ENCODE measurements around the gene IL17RC. TPM values are rescaled to one million over a fixed set of nuclear protein-coding genes. Genes with fewer than 3 reads are reported as not detected.
"Not testable (repeated sequence)": the region's sequence is repeated elsewhere in the genome, so short reads cannot be mapped to it uniquely, and the experiment has no call there.

Gene IL17RC
- polyA plus RNA-seq, 6 donors from 2014 or later: 3.9 to 9.1 (median 7.6) TPM

DNA sequence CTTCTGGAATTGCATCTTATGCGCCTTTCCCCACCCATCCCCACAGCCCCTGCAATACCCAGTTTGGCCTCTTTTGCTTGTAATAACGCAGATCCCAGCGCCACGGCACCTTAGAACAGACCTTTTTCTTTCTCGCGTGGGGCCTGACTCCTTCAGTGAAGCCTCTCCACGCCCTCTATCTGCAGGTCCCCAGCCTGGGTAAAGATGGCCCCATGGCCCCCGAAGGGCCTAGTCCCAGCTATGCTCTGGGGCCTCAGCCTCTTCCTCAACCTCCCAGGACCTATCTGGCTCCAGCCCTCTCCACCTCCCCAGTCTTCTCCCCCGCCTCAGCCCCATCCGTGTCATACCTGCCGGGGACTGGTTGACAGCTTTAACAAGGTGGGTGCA is 17.3 kb downstream of the IL17RC start:
- Mint-ChIP-seq H3K9me3 (no peaks in the 10 kb centered on the region), H3K36me3 (peaks cover 4 to 9% of the 10 kb centered on the region in 2 donors), H3K27me3 (no peaks in the 10 kb centered on the region), H3K27ac (peak overlapping the region; percentile 99 to 100 (median 99)), H3K4me1 (peaks cover 30 to 57% (median 41%) of the 10 kb centered on the region in 3 donors), H3K4me3 (peak overlapping the region; percentile 94 to 100 (median 99))
- ATAC-seq (ENCODE audit: low read depth in 2 of 2) (peak; percentile 5 to 7), DNase-seq (no peak)

DNA sequence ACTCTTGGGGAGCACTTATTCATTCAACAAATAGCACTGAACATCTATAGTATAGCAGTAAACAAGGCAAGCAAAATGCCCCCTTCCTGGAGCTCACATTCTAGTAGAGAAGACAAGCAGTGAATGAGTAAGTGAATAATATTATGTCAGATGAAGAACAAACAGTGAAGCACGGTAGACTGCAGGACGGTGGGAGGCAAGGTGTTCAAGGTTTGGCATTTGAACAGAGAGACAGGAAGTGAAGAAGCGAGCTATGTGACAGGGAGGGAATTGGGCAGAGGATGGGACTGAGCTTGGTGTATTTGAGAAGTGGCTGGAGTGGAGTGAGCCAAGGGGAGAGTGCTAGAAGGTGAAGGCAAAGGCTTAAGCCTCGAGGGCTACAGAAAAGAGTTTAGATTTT is 18.1 kb downstream of the IL17RC start:
- H3K27ac Mint-ChIP-seq: peak overlapping the region in 5 of 6 donors; percentile 62 to 100 (median 67)
- no peak for DNase-seq
- no peak for ATAC-seq (ENCODE audit: low read depth in 2 of 2)
- no peaks in the 10 kb centered on the region for H3K9me3 Mint-ChIP-seq
- peaks cover 30 to 57% (median 41%) of the 10 kb centered on the region in 3 donors for H3K4me1 Mint-ChIP-seq
- H3K36me3 Mint-ChIP-seq: peaks cover 4 to 9% of the 10 kb centered on the region in 2 donors
- no peaks in the 10 kb centered on the region for H3K27me3 Mint-ChIP-seq
- H3K4me3 Mint-ChIP-seq: peak overlapping the region; percentile 94 to 100 (median 99)

DNA sequence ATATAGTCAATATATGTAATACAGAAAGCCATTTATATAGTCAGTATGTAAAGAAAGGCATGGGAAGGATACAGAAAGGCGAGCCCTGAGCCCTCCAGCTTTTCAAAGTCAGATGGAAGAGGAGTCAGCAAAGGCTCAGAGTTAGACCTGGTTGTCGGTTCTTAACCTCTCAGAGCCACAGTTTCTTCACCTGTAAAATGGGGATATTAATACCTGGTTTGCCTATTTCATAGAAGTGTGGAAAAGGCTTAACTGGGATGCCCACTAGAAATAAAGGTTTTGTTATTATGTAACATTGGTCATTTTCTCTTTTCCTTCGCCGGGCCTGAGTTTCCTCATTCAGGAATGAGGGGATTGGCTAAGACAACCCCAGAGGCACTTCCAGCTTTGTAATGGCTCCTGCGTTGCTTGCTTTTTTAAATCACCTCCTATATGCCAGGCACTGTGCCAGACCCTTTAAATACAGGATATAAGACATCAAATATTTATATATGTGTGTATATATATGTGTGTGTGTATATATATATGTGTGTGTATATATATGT is 19.1 kb downstream of the IL17RC start:
- no peaks in the 10 kb centered on the region for H3K9me3 Mint-ChIP-seq
- ATAC-seq (ENCODE audit: low read depth in 2 of 2) (no peak), DNase-seq (no peak)
- H3K4me1 Mint-ChIP-seq: peaks cover 30 to 50% (median 37%) of the 10 kb centered on the region in 3 donors
- no peaks in the 10 kb centered on the region for H3K27me3 Mint-ChIP-seq
- H3K27ac Mint-ChIP-seq: no peak overlapping the region
- H3K4me3 Mint-ChIP-seq: peak overlapping the region in 1 of 8 donors; percentile 96
- H3K36me3 Mint-ChIP-seq: peaks cover 4 to 9% of the 10 kb centered on the region in 2 donors

GRCh38 chr3:9937486-9938238 is 20.8 kb downstream of the IL17RC start:
- Mint-ChIP-seq H3K36me3 (peaks cover 4 to 9% of the 10 kb centered on the region in 2 donors), H3K4me3 (no peak overlapping the region), H3K4me1 (peaks cover 25 to 40% (median 27%) of the 10 kb centered on the region in 3 donors), H3K27me3 (no peaks in the 10 kb centered on the region), H3K9me3 (no peaks in the 10 kb centered on the region), H3K27ac (peak overlapping the region in 1 of 6 donors; percentile 28)
- ATAC-seq (ENCODE audit: low read depth in 2 of 2) (no peak), DNase-seq (no peak)

DNA sequence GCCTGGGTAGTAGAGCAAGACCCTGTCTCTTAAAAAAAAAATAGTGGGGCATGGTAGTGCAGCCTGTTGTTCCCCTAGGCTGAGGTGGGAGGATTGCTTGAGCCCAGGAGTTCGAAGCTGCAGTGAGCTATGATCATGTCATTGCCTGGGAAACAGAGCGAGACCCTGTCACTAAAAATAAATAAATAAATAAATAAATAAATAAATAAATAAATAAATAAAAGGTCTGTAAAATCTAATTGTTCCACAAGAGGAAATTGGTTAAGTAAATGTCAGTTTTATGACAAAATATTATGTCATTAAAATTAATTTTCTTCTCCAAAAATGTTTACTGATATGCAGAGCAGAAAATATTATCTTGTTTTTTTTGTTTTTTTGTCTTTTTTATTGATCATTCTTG is 22.1 kb downstream of the IL17RC start:
- H3K27ac Mint-ChIP-seq: no peak overlapping the region
- H3K4me1 Mint-ChIP-seq: peaks cover 18 to 30% (median 22%) of the 10 kb centered on the region in 3 donors
- H3K27me3 Mint-ChIP-seq: no peaks in the 10 kb centered on the region
- ATAC-seq (ENCODE audit: low read depth in 2 of 2) (no peak), DNase-seq (no peak)
- H3K4me3 Mint-ChIP-seq: no peak overlapping the region
- peaks cover 4 to 9% of the 10 kb centered on the region in 2 donors for H3K36me3 Mint-ChIP-seq
- H3K9me3 Mint-ChIP-seq: no peaks in the 10 kb centered on the region

DNA sequence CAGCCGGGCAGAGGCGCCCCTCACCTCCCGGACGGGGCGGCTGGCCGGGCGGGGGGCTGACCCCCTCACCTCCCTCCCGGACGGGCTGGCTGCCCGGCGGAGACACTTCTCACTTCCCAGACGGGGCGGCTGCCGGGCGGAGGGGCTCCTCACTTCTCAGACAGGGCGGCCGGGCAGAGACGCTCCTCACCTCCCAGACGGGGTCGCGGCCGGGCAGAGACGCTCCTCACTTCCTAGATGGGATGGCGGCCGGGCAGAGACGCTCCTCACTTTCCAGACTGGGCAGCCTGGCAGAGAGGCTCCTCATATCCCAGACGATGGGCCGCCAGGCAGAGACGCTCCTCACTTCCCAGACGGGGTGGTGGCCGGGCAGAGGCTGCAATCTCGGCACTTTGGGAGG is 23.0 kb downstream of the IL17RC start:
- not testable (repeated sequence) for H3K36me3 Mint-ChIP-seq; ATAC-seq (ENCODE audit: low read depth in 2 of 2); DNase-seq; H3K4me3 Mint-ChIP-seq; H3K27ac Mint-ChIP-seq; H3K9me3 Mint-ChIP-seq; H3K27me3 Mint-ChIP-seq
- peaks cover 10 to 20% (median 12%) of the 10 kb centered on the region in 3 donors for H3K4me1 Mint-ChIP-seq

DNA sequence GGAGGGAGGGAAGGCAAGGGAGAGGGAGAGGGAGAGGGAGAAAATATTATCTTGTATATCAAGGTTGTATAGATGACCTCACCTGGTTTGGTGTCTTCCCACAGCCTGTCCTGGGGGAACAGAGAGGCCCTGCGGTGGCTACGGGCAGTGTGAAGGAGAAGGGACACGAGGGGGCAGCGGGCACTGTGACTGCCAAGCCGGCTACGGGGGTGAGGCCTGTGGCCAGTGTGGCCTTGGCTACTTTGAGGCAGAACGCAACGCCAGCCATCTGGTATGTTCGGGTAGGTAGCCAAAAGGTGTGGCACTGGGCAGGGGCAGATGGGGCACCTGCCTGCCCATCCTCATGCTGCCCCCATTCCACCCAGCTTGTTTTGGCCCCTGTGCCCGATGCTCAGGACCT is 23.8 kb downstream of the IL17RC start:
- Mint-ChIP-seq H3K36me3 (peaks cover 0 to 4% of the 10 kb centered on the region in 2 donors), H3K9me3 (no peaks in the 10 kb centered on the region), H3K27ac (peak overlapping the region in 1 of 6 donors; percentile 65), H3K27me3 (no peaks in the 10 kb centered on the region), H3K4me1 (peaks cover 1 to 12% (median 8%) of the 10 kb centered on the region in 3 donors), H3K4me3 (no peak overlapping the region)
- DNase-seq (no peak), ATAC-seq (ENCODE audit: low read depth in 2 of 2) (no peak)

DNA sequence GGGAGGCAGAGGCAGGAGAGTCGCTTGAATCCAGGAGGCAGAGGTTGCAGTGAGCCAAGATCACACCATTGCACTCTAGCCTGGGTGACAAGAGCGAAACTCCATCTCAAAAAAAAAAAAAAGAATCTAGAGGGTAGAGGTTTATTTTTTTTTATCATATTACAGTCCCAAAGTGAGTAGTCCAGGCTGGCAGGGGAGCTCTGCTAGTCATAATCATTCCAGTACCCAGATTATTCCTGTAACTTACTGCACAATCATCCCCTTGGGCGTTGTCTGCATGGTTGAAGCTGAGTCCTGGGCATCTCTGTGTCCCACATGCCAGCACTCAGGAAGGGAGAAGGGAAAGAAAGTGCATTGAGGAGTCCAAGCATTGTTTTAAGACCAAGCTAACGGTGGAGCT is 25.3 kb downstream of the IL17RC start:
- Mint-ChIP-seq H3K27me3 (no peaks in the 10 kb centered on the region), H3K4me1 (peaks cover 0 to 9% (median 8%) of the 10 kb centered on the region in 3 donors), H3K27ac (no peak overlapping the region), H3K9me3 (no peaks in the 10 kb centered on the region), H3K36me3 (no peaks in the 10 kb centered on the region), H3K4me3 (no peak overlapping the region)
- ATAC-seq (ENCODE audit: low read depth in 2 of 2) (no peak), DNase-seq (no peak)

DNA sequence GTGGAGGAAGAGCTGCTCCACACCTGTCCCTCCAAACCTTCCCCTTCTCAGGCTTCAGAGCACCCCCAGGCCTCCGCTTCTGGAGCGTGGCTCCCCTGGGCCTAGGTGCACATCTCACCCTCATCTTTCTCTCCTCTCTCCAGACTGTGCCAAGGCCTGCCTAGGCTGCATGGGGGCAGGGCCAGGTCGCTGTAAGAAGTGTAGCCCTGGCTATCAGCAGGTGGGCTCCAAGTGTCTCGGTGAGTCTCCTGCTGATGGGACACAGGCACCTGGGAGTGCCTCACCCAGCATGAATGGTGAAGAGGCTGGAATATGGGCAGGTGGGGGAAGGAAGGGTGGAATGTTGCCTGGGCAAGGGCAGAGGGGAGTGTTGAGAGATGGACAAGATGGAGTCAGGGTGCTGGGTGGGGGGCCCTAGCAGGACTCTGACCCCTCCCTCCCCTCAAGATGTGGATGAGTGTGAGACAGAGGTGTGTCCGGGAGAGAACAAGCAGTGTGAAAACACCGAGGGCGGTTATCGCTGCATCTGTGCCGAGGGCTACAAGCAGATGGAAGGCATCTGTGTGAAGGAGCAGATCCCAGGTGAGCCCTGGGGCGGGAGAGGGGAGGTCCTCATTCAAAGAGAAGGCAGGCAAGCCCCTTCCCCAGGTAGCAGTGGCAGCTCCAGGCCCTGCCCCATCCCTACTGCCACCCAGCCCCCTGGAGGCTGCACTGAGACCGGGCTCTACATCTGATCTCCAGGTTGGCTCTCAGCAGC is 26.2 kb downstream of the IL17RC start:
- Mint-ChIP-seq H3K27ac (no peak overlapping the region), H3K36me3 (no peaks in the 10 kb centered on the region), H3K4me3 (no peak overlapping the region), H3K9me3 (no peaks in the 10 kb centered on the region), H3K4me1 (peaks cover 0 to 6% (median 5%) of the 10 kb centered on the region in 3 donors), H3K27me3 (no peaks in the 10 kb centered on the region)
- DNase-seq (no peak), ATAC-seq (ENCODE audit: low read depth in 2 of 2) (no peak)

DNA sequence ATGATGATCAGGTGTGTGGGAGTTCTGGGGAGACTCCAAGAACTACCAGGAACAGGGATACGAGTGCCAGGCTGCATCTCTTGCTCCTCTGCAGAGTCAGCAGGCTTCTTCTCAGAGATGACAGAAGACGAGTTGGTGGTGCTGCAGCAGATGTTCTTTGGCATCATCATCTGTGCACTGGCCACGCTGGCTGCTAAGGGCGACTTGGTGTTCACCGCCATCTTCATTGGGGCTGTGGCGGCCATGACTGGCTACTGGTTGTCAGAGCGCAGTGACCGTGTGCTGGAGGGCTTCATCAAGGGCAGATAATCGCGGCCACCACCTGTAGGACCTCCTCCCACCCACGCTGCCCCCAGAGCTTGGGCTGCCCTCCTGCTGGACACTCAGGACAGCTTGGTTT is 27.4 kb downstream of the IL17RC start:
- H3K36me3 Mint-ChIP-seq: no peaks in the 10 kb centered on the region
- H3K4me1 Mint-ChIP-seq: peaks cover 0 to 6% (median 5%) of the 10 kb centered on the region in 3 donors
- H3K9me3 Mint-ChIP-seq: no peaks in the 10 kb centered on the region
- H3K4me3 Mint-ChIP-seq: no peak overlapping the region
- H3K27ac Mint-ChIP-seq: no peak overlapping the region
- ATAC-seq (ENCODE audit: low read depth in 2 of 2) (no peak), DNase-seq (no peak)
- H3K27me3 Mint-ChIP-seq: no peaks in the 10 kb centered on the region

- DNase-seq: no peak
- H3K36me3 Mint-ChIP-seq: no peaks in the 10 kb centered on the region
- no peaks in the 10 kb centered on the region for H3K27me3 Mint-ChIP-seq
- no peak for ATAC-seq (ENCODE audit: low read depth in 2 of 2)
- peak overlapping the region in 2 of 6 donors; percentile 9 to 66 for H3K27ac Mint-ChIP-seq
- H3K9me3 Mint-ChIP-seq: no peaks in the 10 kb centered on the region
- H3K4me1 Mint-ChIP-seq: peaks cover 0 to 6% (median 5%) of the 10 kb centered on the region in 3 donors
- peak overlapping the region in 4 of 8 donors; percentile 22 to 59 (median 48) for H3K4me3 Mint-ChIP-seq
Measured at GRCh38 chr3:9945358-9945757, 28.5 kb downstream of the IL17RC start.

GRCh38 chr3:9946112-9947024 is 29.5 kb downstream of the IL17RC start:
- DNase-seq: peak; percentile 68
- no peaks in the 10 kb centered on the region for H3K9me3 Mint-ChIP-seq
- peaks cover 3 to 15% (median 12%) of the 10 kb centered on the region in 3 donors for H3K4me1 Mint-ChIP-seq
- peak overlapping the region in 2 of 6 donors; percentile 24 to 86 for H3K27ac Mint-ChIP-seq
- ATAC-seq (ENCODE audit: low read depth in 2 of 2): peak; percentile 86 to 92
- no peaks in the 10 kb centered on the region for H3K36me3 Mint-ChIP-seq
- peak overlapping the region in 6 of 8 donors; percentile 49 to 85 (median 79) for H3K4me3 Mint-ChIP-seq
- H3K27me3 Mint-ChIP-seq: peaks cover 0 to 6% (median 0%) of the 10 kb centered on the region in 3 donors
